Measurements from ENCODE around the gene NDUFAF8. TPM values are rescaled to one million over a fixed set of nuclear protein-coding genes. Genes with fewer than 3 reads are reported as not detected.

NDUFAF8 gene
- total and polyA plus RNA-seq, 10 of the 15 experiments (the other 5 are each of a cell fraction or from before 2014, with no cell fraction given): 22.0 to 307 (median 106) TPM

DNA sequence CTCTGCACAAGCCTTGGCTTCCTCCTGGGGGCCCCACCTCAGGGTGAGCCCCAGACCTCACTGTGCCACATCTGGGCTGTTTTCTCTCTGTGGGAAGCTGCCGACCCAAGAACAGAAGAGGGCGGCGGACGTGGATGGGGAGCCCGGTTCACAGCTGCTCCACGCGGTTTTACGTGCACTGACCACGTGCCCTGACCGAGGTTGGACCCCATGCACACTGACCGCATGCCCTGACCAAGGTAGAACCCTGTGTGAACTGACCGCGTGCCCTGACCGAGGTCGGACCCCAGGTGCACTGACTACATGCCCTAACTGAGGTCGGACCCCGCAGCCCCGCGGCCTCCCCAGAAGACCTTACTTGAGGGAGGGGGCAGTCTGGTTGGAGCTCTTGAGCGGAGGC, 36.0 kb upstream of the NDUFAF8 start (continued):
- TF ChIP-seq NFYA (IDR thresholded peaks at IDR 0.05; ENCODE audit: borderline replicate concordance, low read depth, low read length): no peak
- no peak for TF ChIP-seq SMARCA5 (IDR thresholded peaks at IDR 0.05)

DNA sequence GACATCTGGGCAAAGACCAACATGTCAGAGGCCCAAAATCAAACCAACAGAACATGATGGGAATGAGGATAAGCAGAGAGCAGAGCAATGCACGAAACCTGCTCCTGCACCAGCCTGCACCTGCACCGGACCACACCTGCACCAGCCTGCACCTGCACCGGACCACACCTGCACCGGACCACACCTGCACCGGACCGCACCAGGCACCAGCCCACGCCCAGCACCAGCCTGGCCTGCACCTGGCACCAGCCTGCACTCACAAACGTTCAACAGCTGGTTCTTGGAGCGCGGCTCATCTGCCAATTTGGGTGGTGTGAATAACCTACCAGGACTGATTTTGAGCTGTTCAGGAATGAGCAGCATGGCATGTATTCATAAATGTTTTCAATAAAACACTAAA, 34.5 kb upstream of the NDUFAF8 start:
- no peak overlapping the region for H3K4me2 ChIP-seq (ENCODE audit: control insufficient read depth, insufficient read depth)
- no peak for FAIRE-seq
- 74% methylated on average over 10 of the region's 10 CpGs for WGBS (ENCODE audit: insufficient coverage, insufficient replicate concordance, low lambda C conversion rate, missing lambda C conversion rate)

More for the DNA sequence above, 34.5 kb upstream of the NDUFAF8 start:
- DNase-seq (ENCODE audit: low read depth, low spot score) (no peak), ATAC-seq (no peak)
- Histone ChIP-seq H3K4me1 (ENCODE audit: control insufficient read depth, insufficient read depth, low read length) (no peaks in the 10 kb centered on the region), H3K27me3 (replicated peaks in 1 of 2; ENCODE audit: control insufficient read depth in 2 of 2, insufficient read depth in 2 of 2, low read length in 1 of 2) (no peaks in the 10 kb centered on the region), H3K79me2 (ENCODE audit: control insufficient read depth, insufficient read depth, low read length) (no peaks in the 10 kb centered on the region), H4K20me1 (ENCODE audit: control insufficient read depth, insufficient read depth) (no peaks in the 10 kb centered on the region), H3K36me3 (ENCODE audit: control insufficient read depth in 2 of 2, insufficient read depth in 2 of 2, low read length in 1 of 2) (peaks cover 4 to 12% of the 10 kb centered on the region in 2 experiments; a peak in 2 of 4 replicates), H3K9ac (ENCODE audit: control insufficient read depth, insufficient read depth, low read length) (no peak overlapping the region), H3K9me3 (replicated peaks; ENCODE audit: control insufficient read depth, insufficient read depth, low read length) (no peaks in the 10 kb centered on the region), H2AFZ (ENCODE audit: control insufficient read depth, low read depth, low read length) (no peak overlapping the region), H3K27ac (ENCODE audit: control insufficient read depth, insufficient read depth) (no peak overlapping the region), H3K4me3 (no peak overlapping the region)
- ChIA-PET SMC1A (ENCODE audit: uncharacterized antibody, unreplicated experiment) (no interaction called here), RAD21 (ENCODE audit: unreplicated experiment) (no interaction called here), POLR2A (no interaction called here), CTCF (no interaction called here)
- intact Hi-C loops (cut with micrococcal nuclease; ENCODE audit: unreplicated experiment): no loop called here
- in situ Hi-C loops (cut with MboI): no loop called here
- TF ChIP-seq IRF4 (IDR thresholded peaks at IDR 0.05; ENCODE audit: low read depth, low read length): no peak
- TF ChIP-seq, protein P1, sequence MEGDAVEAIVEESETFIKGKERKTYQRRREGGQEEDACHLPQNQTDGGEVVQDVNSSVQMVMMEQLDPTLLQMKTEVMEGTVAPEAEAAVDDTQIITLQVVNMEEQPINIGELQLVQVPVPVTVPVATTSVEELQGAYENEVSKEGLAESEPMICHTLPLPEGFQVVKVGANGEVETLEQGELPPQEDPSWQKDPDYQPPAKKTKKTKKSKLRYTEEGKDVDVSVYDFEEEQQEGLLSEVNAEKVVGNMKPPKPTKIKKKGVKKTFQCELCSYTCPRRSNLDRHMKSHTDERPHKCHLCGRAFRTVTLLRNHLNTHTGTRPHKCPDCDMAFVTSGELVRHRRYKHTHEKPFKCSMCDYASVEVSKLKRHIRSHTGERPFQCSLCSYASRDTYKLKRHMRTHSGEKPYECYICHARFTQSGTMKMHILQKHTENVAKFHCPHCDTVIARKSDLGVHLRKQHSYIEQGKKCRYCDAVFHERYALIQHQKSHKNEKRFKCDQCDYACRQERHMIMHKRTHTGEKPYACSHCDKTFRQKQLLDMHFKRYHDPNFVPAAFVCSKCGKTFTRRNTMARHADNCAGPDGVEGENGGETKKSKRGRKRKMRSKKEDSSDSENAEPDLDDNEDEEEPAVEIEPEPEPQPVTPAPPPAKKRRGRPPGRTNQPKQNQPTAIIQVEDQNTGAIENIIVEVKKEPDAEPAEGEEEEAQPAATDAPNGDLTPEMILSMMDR (IDR thresholded peaks at IDR 0.05 in 2 of 3, conservative IDR thresholded peaks at IDR 0.05 in 1 of 3; ENCODE audit: control insufficient read depth in 2 of 3, extremely low read depth in 1 of 3, insufficient read depth in 1 of 3, low read depth in 3 of 3, low read length in 3 of 3): no peak
- no peak for TF ChIP-seq LARP7 (IDR thresholded peaks at IDR 0.05)
- TF ChIP-seq KDM1A (IDR thresholded peaks at IDR 0.05; ENCODE audit: borderline replicate concordance): no peak
- no peak for TF ChIP-seq SUPT20H (IDR thresholded peaks at IDR 0.05; ENCODE audit: borderline replicate concordance, control insufficient read depth, low read depth, low read length)
- no TSS peak for BruUV-seq (replicated peaks)

All from GM12878 (cell line).